Measurements from ENCODE around the gene SLMAP.

The SLMAP gene

GRCh38 chr3:57952651-57953050 lies 196.5 kb downstream of the SLMAP start:
- no peaks in the 10 kb centered on the region for H3K9me3 ChIP-seq (ENCODE audit: control insufficient read depth, low read length)
- no peaks in the 10 kb centered on the region for H3K27me3 ChIP-seq (replicated peaks; ENCODE audit: control insufficient read depth, insufficient read depth, low read length, poor library complexity, severe bottlenecking)
- H3K27ac ChIP-seq (ENCODE audit: insufficient read depth, low read length, poor library complexity, severe bottlenecking) = no peak overlapping the region
- no peaks in the 10 kb centered on the region for H3K4me1 ChIP-seq (ENCODE audit: control insufficient read depth, insufficient read depth, low read length, poor library complexity, severe bottlenecking)
- H3K4me3 ChIP-seq (ENCODE audit: insufficient read depth, low read depth, low read length, poor library complexity, severe bottlenecking) = no peak overlapping the region
- DNase-seq = no peak
- H3K36me3 ChIP-seq (ENCODE audit: control insufficient read depth, insufficient read depth, low read length) = no peaks in the 10 kb centered on the region

- Histone ChIP-seq H3K4me3 (ENCODE audit: insufficient read depth, low read depth, low read length, poor library complexity, severe bottlenecking) (no peak overlapping the region), H3K27me3 (replicated peaks; ENCODE audit: control insufficient read depth, insufficient read depth, low read length, poor library complexity, severe bottlenecking) (no peaks in the 10 kb centered on the region), H3K27ac (ENCODE audit: insufficient read depth, low read length, poor library complexity, severe bottlenecking) (no peak overlapping the region), H3K9me3 (ENCODE audit: control insufficient read depth, low read length) (no peaks in the 10 kb centered on the region), H3K36me3 (ENCODE audit: control insufficient read depth, insufficient read depth, low read length) (no peaks in the 10 kb centered on the region), H3K4me1 (ENCODE audit: control insufficient read depth, insufficient read depth, low read length, poor library complexity, severe bottlenecking) (no peaks in the 10 kb centered on the region)
- no peak for DNase-seq
Measured at GRCh38 chr3:57953576-57953975, 197.5 kb downstream of the SLMAP start.

GRCh38 chr3:57956119-57956832 lies 200.2 kb downstream of the SLMAP start:
- Histone ChIP-seq H3K36me3 (ENCODE audit: control insufficient read depth, insufficient read depth, low read length) (no peaks in the 10 kb centered on the region), H3K9me3 (ENCODE audit: control insufficient read depth, low read length) (no peaks in the 10 kb centered on the region), H3K27ac (ENCODE audit: insufficient read depth, low read length, poor library complexity, severe bottlenecking) (no peak overlapping the region), H3K27me3 (replicated peaks; ENCODE audit: control insufficient read depth, insufficient read depth, low read length, poor library complexity, severe bottlenecking) (no peaks in the 10 kb centered on the region), H3K4me3 (ENCODE audit: insufficient read depth, low read depth, low read length, poor library complexity, severe bottlenecking) (no peak overlapping the region), H3K4me1 (ENCODE audit: control insufficient read depth, insufficient read depth, low read length, poor library complexity, severe bottlenecking) (no peaks in the 10 kb centered on the region)
- DNase-seq = no peak

GRCh38 chr3:57956833-57957174 lies 200.7 kb downstream of the SLMAP start:
- H3K27ac ChIP-seq (ENCODE audit: insufficient read depth, low read length, poor library complexity, severe bottlenecking) = no peak overlapping the region
- no peaks in the 10 kb centered on the region for H3K9me3 ChIP-seq (ENCODE audit: control insufficient read depth, low read length)
- no peaks in the 10 kb centered on the region for H3K27me3 ChIP-seq (replicated peaks; ENCODE audit: control insufficient read depth, insufficient read depth, low read length, poor library complexity, severe bottlenecking)
- no peak for DNase-seq
- no peaks in the 10 kb centered on the region for H3K4me1 ChIP-seq (ENCODE audit: control insufficient read depth, insufficient read depth, low read length, poor library complexity, severe bottlenecking)
- no peaks in the 10 kb centered on the region for H3K36me3 ChIP-seq (ENCODE audit: control insufficient read depth, insufficient read depth, low read length)
- H3K4me3 ChIP-seq (ENCODE audit: insufficient read depth, low read depth, low read length, poor library complexity, severe bottlenecking) = no peak overlapping the region

GRCh38 chr3:57957824-57958223 lies 201.7 kb downstream of the SLMAP start:
- Histone ChIP-seq H3K36me3 (ENCODE audit: control insufficient read depth, insufficient read depth, low read length) (no peaks in the 10 kb centered on the region), H3K27me3 (replicated peaks; ENCODE audit: control insufficient read depth, insufficient read depth, low read length, poor library complexity, severe bottlenecking) (no peaks in the 10 kb centered on the region), H3K4me1 (ENCODE audit: control insufficient read depth, insufficient read depth, low read length, poor library complexity, severe bottlenecking) (no peaks in the 10 kb centered on the region), H3K9me3 (ENCODE audit: control insufficient read depth, low read length) (no peaks in the 10 kb centered on the region), H3K27ac (ENCODE audit: insufficient read depth, low read length, poor library complexity, severe bottlenecking) (no peak overlapping the region), H3K4me3 (ENCODE audit: insufficient read depth, low read depth, low read length, poor library complexity, severe bottlenecking) (no peak overlapping the region)
- DNase-seq = no peak

GRCh38 chr3:57958642-57959422 lies 202.7 kb downstream of the SLMAP start:
- no peak for DNase-seq
- Histone ChIP-seq H3K27ac (ENCODE audit: insufficient read depth, low read length, poor library complexity, severe bottlenecking) (no peak overlapping the region), H3K4me1 (ENCODE audit: control insufficient read depth, insufficient read depth, low read length, poor library complexity, severe bottlenecking) (no peaks in the 10 kb centered on the region), H3K36me3 (ENCODE audit: control insufficient read depth, insufficient read depth, low read length) (no peaks in the 10 kb centered on the region), H3K4me3 (ENCODE audit: insufficient read depth, low read depth, low read length, poor library complexity, severe bottlenecking) (no peak overlapping the region), H3K27me3 (replicated peaks; ENCODE audit: control insufficient read depth, insufficient read depth, low read length, poor library complexity, severe bottlenecking) (no peaks in the 10 kb centered on the region), H3K9me3 (ENCODE audit: control insufficient read depth, low read length) (no peaks in the 10 kb centered on the region)

- Histone ChIP-seq H3K4me1 (ENCODE audit: control insufficient read depth, insufficient read depth, low read length, poor library complexity, severe bottlenecking) (no peaks in the 10 kb centered on the region), H3K9me3 (ENCODE audit: control insufficient read depth, low read length) (no peaks in the 10 kb centered on the region), H3K27ac (ENCODE audit: insufficient read depth, low read length, poor library complexity, severe bottlenecking) (no peak overlapping the region), H3K27me3 (replicated peaks; ENCODE audit: control insufficient read depth, insufficient read depth, low read length, poor library complexity, severe bottlenecking) (no peaks in the 10 kb centered on the region), H3K4me3 (ENCODE audit: insufficient read depth, low read depth, low read length, poor library complexity, severe bottlenecking) (no peak overlapping the region), H3K36me3 (ENCODE audit: control insufficient read depth, insufficient read depth, low read length) (no peaks in the 10 kb centered on the region)
- DNase-seq = no peak
Measured at GRCh38 chr3:57959423-57960173, 203.5 kb downstream of the SLMAP start.

- H3K27ac ChIP-seq (ENCODE audit: insufficient read depth, low read length, poor library complexity, severe bottlenecking) = no peak overlapping the region
- no peaks in the 10 kb centered on the region for H3K4me1 ChIP-seq (ENCODE audit: control insufficient read depth, insufficient read depth, low read length, poor library complexity, severe bottlenecking)
- H3K36me3 ChIP-seq (ENCODE audit: control insufficient read depth, insufficient read depth, low read length) = no peaks in the 10 kb centered on the region
- DNase-seq = no peak
- no peak overlapping the region for H3K4me3 ChIP-seq (ENCODE audit: insufficient read depth, low read depth, low read length, poor library complexity, severe bottlenecking)
- no peaks in the 10 kb centered on the region for H3K27me3 ChIP-seq (replicated peaks; ENCODE audit: control insufficient read depth, insufficient read depth, low read length, poor library complexity, severe bottlenecking)
- no peaks in the 10 kb centered on the region for H3K9me3 ChIP-seq (ENCODE audit: control insufficient read depth, low read length)
Measured at GRCh38 chr3:57960174-57960505, 204.0 kb downstream of the SLMAP start.

GRCh38 chr3:57961177-57961827 lies 205.2 kb downstream of the SLMAP start:
- Histone ChIP-seq H3K4me1 (ENCODE audit: control insufficient read depth, insufficient read depth, low read length, poor library complexity, severe bottlenecking) (no peaks in the 10 kb centered on the region), H3K36me3 (ENCODE audit: control insufficient read depth, insufficient read depth, low read length) (no peaks in the 10 kb centered on the region), H3K27ac (ENCODE audit: insufficient read depth, low read length, poor library complexity, severe bottlenecking) (no peak overlapping the region), H3K27me3 (replicated peaks; ENCODE audit: control insufficient read depth, insufficient read depth, low read length, poor library complexity, severe bottlenecking) (no peaks in the 10 kb centered on the region), H3K4me3 (ENCODE audit: insufficient read depth, low read depth, low read length, poor library complexity, severe bottlenecking) (no peak overlapping the region), H3K9me3 (ENCODE audit: control insufficient read depth, low read length) (no peaks in the 10 kb centered on the region)
- DNase-seq = no peak

Measured in effector memory CD4-positive, alpha-beta T cell (primary cell).